Choroid plexus epithelial cell (primary cell): ENCODE measurements around the gene KLF2.
"Not testable (repeated sequence)": the region's sequence is repeated elsewhere in the genome, so short reads cannot be mapped to it uniquely, and the experiment has no call there.

Experiments used
- DNase-seq: peaks from one replicate; pipeline ENCODE4 v3.0.0-alpha.2; 2010; ENCODE audit warnings: low read depth
- H3K4me3 ChIP-seq: 2 replicates; pipeline ENCODE4 v1.5.1; 2011; ENCODE audit warnings: low read depth, mild to moderate bottlenecking, control low read depth, low read length, moderate library complexity
- CTCF ChIP-seq: conservative IDR thresholded peaks from 2 replicates; pipeline ENCODE4 v1.5.1; 2011; ENCODE audit warnings: low read depth, mild to moderate bottlenecking, control low read depth, inconsistent platforms, low read length, moderate library complexity

The KLF2 gene

GRCh38 chr19:16343156-16343555 lies 18.5 kb downstream of the KLF2 start:
- no peak for DNase-seq
- no peak overlapping the region for H3K4me3 ChIP-seq
- TF ChIP-seq CTCF: no peak

- H3K4me3 ChIP-seq: no peak overlapping the region
- TF ChIP-seq CTCF: no peak
- DNase-seq: peak; percentile 29
These were observed 20.8 kb downstream of the KLF2 start for GRCh38 chr19:16345457-16345856.

- not testable (repeated sequence) for H3K4me3 ChIP-seq, DNase-seq
These were observed 22.5 kb downstream of the KLF2 start for GRCh38 chr19:16347099-16347498.

- no peak overlapping the region for H3K4me3 ChIP-seq
- TF ChIP-seq CTCF: no peak
- no peak for DNase-seq
These were observed 23.1 kb downstream of the KLF2 start for GRCh38 chr19:16347706-16348105.

- no peak overlapping the region for H3K4me3 ChIP-seq
- DNase-seq: peak; percentile 27
- TF ChIP-seq CTCF: no peak
These were observed 25.0 kb downstream of the KLF2 start for GRCh38 chr19:16349551-16350152.

GRCh38 chr19:16351133-16351809 lies 26.6 kb downstream of the KLF2 start:
- H3K4me3 ChIP-seq: no peak overlapping the region
- TF ChIP-seq CTCF: no peak
- DNase-seq: no peak

GRCh38 chr19:16355293-16356043 lies 30.8 kb downstream of the KLF2 start:
- no peak for TF ChIP-seq CTCF
- peak; percentile 33 for DNase-seq
- H3K4me3 ChIP-seq: no peak overlapping the region
